Measurements from ENCODE around the gene FGF4.

FGF4 gene

GRCh38 chr11:69796063-69796462, 20.9 kb upstream of the FGF4 start:
- no peaks in the 10 kb centered on the region for H3K4me1 ChIP-seq (ENCODE audit: insufficient read depth, low read length, poor library complexity, severe bottlenecking)
- no peaks in the 10 kb centered on the region for H3K79me2 ChIP-seq (ENCODE audit: insufficient read depth, low read length)
- TF ChIP-seq CTCF (conservative IDR thresholded peaks at IDR 0.05; ENCODE audit: low read length): no peak
- no peak for TF ChIP-seq EZH2phosphoT487 (IDR thresholded peaks at IDR 0.05; ENCODE audit: borderline replicate concordance)
- H3K36me3 ChIP-seq (ENCODE audit: insufficient read depth, low read length): no peaks in the 10 kb centered on the region
- no peak overlapping the region for H3K4me3 ChIP-seq (ENCODE audit: low read length, poor library complexity, severe bottlenecking)
- H3K27me3 ChIP-seq (ENCODE audit: insufficient read depth, low read length, poor library complexity, severe bottlenecking): no peaks in the 10 kb centered on the region
- no peak overlapping the region for H2AFZ ChIP-seq (ENCODE audit: low read length)
- H3K9ac ChIP-seq (ENCODE audit: low read depth, low read length, poor library complexity, severe bottlenecking): no peak overlapping the region
- H3K9me2 ChIP-seq (replicated peaks; ENCODE audit: low read depth, low read length): no peaks in the 10 kb centered on the region
- H4K20me1 ChIP-seq (ENCODE audit: insufficient read depth, low read length, poor library complexity, severe bottlenecking): no peaks in the 10 kb centered on the region
- no peaks in the 10 kb centered on the region for H3K9me3 ChIP-seq (ENCODE audit: insufficient read depth, low read depth, low read length)
- H3F3A ChIP-seq (ENCODE audit: low read depth): no peaks in the 10 kb centered on the region
- no peak overlapping the region for H3K4me2 ChIP-seq (ENCODE audit: low read depth, low read length, poor library complexity, severe bottlenecking)

GRCh38 chr11:69791276-69792180, 16.4 kb upstream of the FGF4 start:
- H3K9me3 ChIP-seq (ENCODE audit: insufficient read depth, low read depth, low read length): no peaks in the 10 kb centered on the region
- no peak overlapping the region for H3K9ac ChIP-seq (ENCODE audit: low read depth, low read length, poor library complexity, severe bottlenecking)
- H3K27me3 ChIP-seq (ENCODE audit: insufficient read depth, low read length, poor library complexity, severe bottlenecking): no peaks in the 10 kb centered on the region
- H3K79me2 ChIP-seq (ENCODE audit: insufficient read depth, low read length): no peaks in the 10 kb centered on the region
- H3K4me1 ChIP-seq (ENCODE audit: insufficient read depth, low read length, poor library complexity, severe bottlenecking): no peaks in the 10 kb centered on the region
- no peak for TF ChIP-seq EZH2phosphoT487 (IDR thresholded peaks at IDR 0.05; ENCODE audit: borderline replicate concordance)
- TF ChIP-seq CTCF (conservative IDR thresholded peaks at IDR 0.05; ENCODE audit: low read length): no peak
- no peak overlapping the region for H3K4me3 ChIP-seq (ENCODE audit: low read length, poor library complexity, severe bottlenecking)
- no peaks in the 10 kb centered on the region for H3F3A ChIP-seq (ENCODE audit: low read depth)
- no peak overlapping the region for H3K4me2 ChIP-seq (ENCODE audit: low read depth, low read length, poor library complexity, severe bottlenecking)
- H3K36me3 ChIP-seq (ENCODE audit: insufficient read depth, low read length): no peaks in the 10 kb centered on the region
- H2AFZ ChIP-seq (ENCODE audit: low read length): no peak overlapping the region
- no peaks in the 10 kb centered on the region for H4K20me1 ChIP-seq (ENCODE audit: insufficient read depth, low read length, poor library complexity, severe bottlenecking)
- no peaks in the 10 kb centered on the region for H3K9me2 ChIP-seq (replicated peaks; ENCODE audit: low read depth, low read length)

- Histone ChIP-seq H4K20me1 (ENCODE audit: insufficient read depth, low read length, poor library complexity, severe bottlenecking) (no peaks in the 10 kb centered on the region), H2AFZ (ENCODE audit: low read length) (no peak overlapping the region), H3K9ac (ENCODE audit: low read depth, low read length, poor library complexity, severe bottlenecking) (no peak overlapping the region), H3K9me3 (ENCODE audit: insufficient read depth, low read depth, low read length) (no peaks in the 10 kb centered on the region), H3K4me1 (ENCODE audit: insufficient read depth, low read length, poor library complexity, severe bottlenecking) (no peaks in the 10 kb centered on the region), H3K36me3 (ENCODE audit: insufficient read depth, low read length) (no peaks in the 10 kb centered on the region), H3K4me3 (ENCODE audit: low read length, poor library complexity, severe bottlenecking) (no peak overlapping the region), H3K9me2 (replicated peaks; ENCODE audit: low read depth, low read length) (no peaks in the 10 kb centered on the region), H3K4me2 (ENCODE audit: low read depth, low read length, poor library complexity, severe bottlenecking) (no peak overlapping the region), H3K79me2 (ENCODE audit: insufficient read depth, low read length) (no peaks in the 10 kb centered on the region), H3F3A (ENCODE audit: low read depth) (no peaks in the 10 kb centered on the region), H3K27me3 (ENCODE audit: insufficient read depth, low read length, poor library complexity, severe bottlenecking) (no peaks in the 10 kb centered on the region)
- no peak for TF ChIP-seq CTCF (conservative IDR thresholded peaks at IDR 0.05; ENCODE audit: low read length)
- TF ChIP-seq EZH2phosphoT487 (IDR thresholded peaks at IDR 0.05; ENCODE audit: borderline replicate concordance): no peak
Measured at GRCh38 chr11:69788956-69789355, 13.8 kb upstream of the FGF4 start.

Measured in Loucy (cell line).